Measurements from ENCODE around the gene OLFM4.
"Not testable (repeated sequence)": the region's sequence is repeated elsewhere in the genome, so short reads cannot be mapped to it uniquely, and the experiment has no call there.

Gene OLFM4

GRCh38 chr13:53028637-53029203 lies at the start of gene OLFM4:
OLFM4 (plus strand) TSS chr13:53028813; CDS start chr13:53028837, 24 bp downstream.
- DNase-seq (ENCODE audit: low read depth in 3 of 3) = no peak

- DNase-seq (ENCODE audit: low read depth in 3 of 3) = no peak
Observed at GRCh38 chr13:52978989-52979388, 49.6 kb upstream of the OLFM4 start.

- DNase-seq (ENCODE audit: low read depth in 3 of 3) = no peak
Observed at GRCh38 chr13:52980695-52981094, 47.9 kb upstream of the OLFM4 start.

- DNase-seq (ENCODE audit: low read depth in 3 of 3) = no peak
Observed at GRCh38 chr13:52983836-52984235, 44.8 kb upstream of the OLFM4 start.

- no peak for DNase-seq (ENCODE audit: low read depth in 3 of 3)
Observed at GRCh38 chr13:52984881-52985363, 43.7 kb upstream of the OLFM4 start.

GRCh38 chr13:52991344-52992020 lies 37.1 kb upstream of the OLFM4 start:
- DNase-seq (ENCODE audit: low read depth in 3 of 3) = no peak

- DNase-seq (ENCODE audit: low read depth in 3 of 3) = no peak
Observed at GRCh38 chr13:52992110-52992509, 36.5 kb upstream of the OLFM4 start.

- no peak for DNase-seq (ENCODE audit: low read depth in 3 of 3)
Observed at GRCh38 chr13:52994051-52994450, 34.6 kb upstream of the OLFM4 start.

- no peak for DNase-seq (ENCODE audit: low read depth in 3 of 3)
Observed at GRCh38 chr13:52994865-52995264, 33.7 kb upstream of the OLFM4 start.

- no peak for DNase-seq (ENCODE audit: low read depth in 3 of 3)
Observed at GRCh38 chr13:52995946-52996345, 32.7 kb upstream of the OLFM4 start.

GRCh38 chr13:52997951-52998876 lies 30.4 kb upstream of the OLFM4 start:
- DNase-seq (ENCODE audit: low read depth in 3 of 3) = no peak

- DNase-seq (ENCODE audit: low read depth in 3 of 3) = no peak
Observed at GRCh38 chr13:52999093-52999696, 29.4 kb upstream of the OLFM4 start.

GRCh38 chr13:53001444-53002225 lies 27.0 kb upstream of the OLFM4 start:
- DNase-seq (ENCODE audit: low read depth in 3 of 3) = no peak

GRCh38 chr13:53004573-53004972 lies 24.0 kb upstream of the OLFM4 start:
- DNase-seq (ENCODE audit: low read depth in 3 of 3) = no peak

- DNase-seq (ENCODE audit: low read depth in 3 of 3) = no peak
Observed at GRCh38 chr13:53005626-53006025, 23.0 kb upstream of the OLFM4 start.

GRCh38 chr13:53007872-53008271 lies 20.7 kb upstream of the OLFM4 start:
- DNase-seq (ENCODE audit: low read depth in 3 of 3) = no peak

- no peak for DNase-seq (ENCODE audit: low read depth in 3 of 3)
Observed at GRCh38 chr13:53010374-53011105, 18.1 kb upstream of the OLFM4 start.

- no peak for DNase-seq (ENCODE audit: low read depth in 3 of 3)
Observed at GRCh38 chr13:53012707-53013106, 15.9 kb upstream of the OLFM4 start.

GRCh38 chr13:53013113-53013512 lies 15.5 kb upstream of the OLFM4 start:
- no peak for DNase-seq (ENCODE audit: low read depth in 3 of 3)

GRCh38 chr13:53014018-53014417 lies 14.6 kb upstream of the OLFM4 start:
- DNase-seq (ENCODE audit: low read depth in 3 of 3) = not testable (repeated sequence)
